MM.1S (cell line): ENCODE data around the gene PHLDB1.

Experiments used
- CTCF ChIP-seq: fragments of 300-600 bp; sonication (generic); IDR thresholded peaks from 2 replicates; pipeline ENCODE4 v1.5.1; 2016; ENCODE audit warnings: antibody characterized with exemption, low read length, mixed read lengths
- EZH2 ChIP-seq: fragments of 300-600 bp; sonication (generic); optimal IDR thresholded peaks from 2 replicates; pipeline ENCODE3; 2017; ENCODE audit warnings: low read depth, mild to moderate bottlenecking, antibody characterized with exemption, low read length, mixed read lengths

DNA sequence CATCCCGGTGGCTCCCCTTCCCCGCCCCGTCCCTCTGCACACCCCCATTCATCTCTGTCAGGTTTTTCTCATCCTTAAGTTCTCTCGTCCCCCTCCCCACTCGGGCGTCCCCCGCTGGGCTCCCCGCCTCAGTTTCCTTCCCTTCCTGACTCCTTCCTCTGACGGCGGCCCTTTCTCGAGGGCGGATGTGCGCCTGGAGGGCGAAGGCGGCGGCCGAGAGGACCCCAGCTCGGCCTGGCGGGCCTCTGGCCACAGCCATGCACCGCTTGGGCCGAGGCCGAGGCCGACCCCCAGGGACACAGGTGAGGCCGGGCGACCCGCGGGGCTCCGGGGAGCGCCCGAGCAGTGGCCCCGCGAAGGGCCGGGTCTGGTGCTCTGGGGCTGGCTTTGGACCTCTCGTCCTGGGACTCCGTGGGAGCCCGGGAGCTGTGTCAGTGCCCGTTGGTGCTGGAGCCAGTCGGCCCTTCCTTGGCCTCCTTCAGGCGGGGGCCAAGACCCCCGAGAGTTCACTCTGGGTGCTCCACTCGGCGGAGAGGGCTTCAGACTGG lies 2.9 kb downstream of the PHLDB1 start:
- TF ChIP-seq CTCF (no peak), EZH2 (peak; percentile 82)
